CD4-positive, alpha-beta T cell treated with Interleukin-15 for 4 hours (primary cell): ENCODE data around the gene SLC2A13.
"Not testable (repeated sequence)": the region's sequence is repeated elsewhere in the genome, so short reads cannot be mapped to it uniquely, and the experiment has no call there.

ENCODE experiments used
- DNase-seq: peaks from one replicate; pipeline ENCODE4 v3.0.0-alpha.2; 2020; ENCODE audit warnings: low spot score

The SLC2A13 gene

GRCh38 chr12:40034712-40035111 lies 71.2 kb downstream of the SLC2A13 start:
- no peak for DNase-seq

DNA sequence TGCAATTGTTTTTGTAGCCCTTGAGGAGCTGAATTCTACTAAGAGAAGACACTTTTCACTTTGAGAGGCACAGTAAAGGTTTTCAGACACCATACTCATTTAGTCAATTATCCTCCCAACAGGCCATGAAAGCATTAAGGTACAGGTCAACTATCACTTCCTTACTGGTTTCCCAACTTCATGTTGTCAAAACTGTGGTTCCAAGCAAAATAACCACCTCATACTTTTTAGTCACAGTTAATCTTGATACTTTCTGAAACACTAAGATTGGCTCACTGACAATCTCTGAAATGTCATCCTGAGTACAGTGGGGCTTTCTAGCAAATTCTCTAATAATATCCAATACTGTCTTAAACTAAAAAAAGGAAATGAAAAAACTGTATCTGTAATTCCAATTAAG lies 71.7 kb downstream of the SLC2A13 start:
- DNase-seq: no peak

DNA sequence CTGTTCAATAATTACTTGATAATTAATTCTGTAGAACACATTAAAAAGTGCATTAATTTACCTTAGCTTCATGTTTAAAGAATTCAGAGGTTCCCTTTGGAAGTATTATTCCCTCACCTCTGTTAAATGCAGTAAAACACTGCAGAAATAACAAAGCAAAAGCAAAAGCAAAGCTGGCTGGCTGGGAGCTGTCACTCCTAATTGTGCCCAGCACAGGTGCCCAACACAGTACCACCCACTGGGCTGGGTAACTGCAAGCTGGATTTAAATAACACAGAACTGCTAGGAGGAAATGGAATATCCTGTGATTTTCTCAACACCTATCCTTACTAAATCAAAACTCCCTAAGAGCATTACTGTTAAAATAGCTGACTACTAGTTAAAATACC lies 72.6 kb downstream of the SLC2A13 start:
- no peak for DNase-seq

DNA sequence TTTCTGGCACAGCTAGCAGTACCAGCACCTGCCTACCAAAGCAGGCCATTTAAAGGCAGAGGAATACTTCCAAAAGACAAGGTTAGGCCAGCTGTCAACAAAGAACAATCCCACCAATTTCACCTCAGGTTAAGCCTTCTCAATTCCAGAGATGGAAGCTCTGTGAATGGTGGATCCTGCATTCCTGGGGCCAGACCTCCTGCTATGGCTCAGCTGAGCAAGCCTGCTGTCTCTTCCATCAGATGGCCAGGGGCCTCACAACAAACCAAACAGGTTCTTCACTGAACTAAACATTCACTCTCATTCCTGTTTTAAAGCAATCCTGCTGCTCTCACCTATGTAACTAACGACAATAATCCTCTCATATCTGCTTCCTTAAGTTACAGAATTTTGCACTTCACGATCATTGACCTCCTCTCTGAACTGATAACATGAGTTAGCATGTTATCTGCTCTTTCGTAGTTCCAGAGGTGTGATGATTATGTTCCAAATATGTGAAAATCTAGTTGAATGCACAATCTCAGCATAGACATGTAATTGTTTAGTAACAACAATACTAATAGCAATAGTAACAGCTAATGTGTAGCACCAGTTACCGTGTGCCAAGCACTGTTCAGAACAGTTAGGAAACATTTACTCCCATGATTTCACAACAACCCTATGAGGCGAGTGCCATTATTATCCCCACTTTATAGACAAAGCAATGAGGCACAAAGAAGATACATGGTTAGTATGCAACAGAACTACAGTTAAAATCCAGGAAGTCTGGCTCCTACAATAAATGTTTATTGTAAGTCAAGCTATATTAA lies 73.2 kb downstream of the SLC2A13 start:
- no peak for DNase-seq

- no peak for DNase-seq
Measured at GRCh38 chr12:40031965-40032364, 73.9 kb downstream of the SLC2A13 start.

GRCh38 chr12:40030970-40031369 lies 74.9 kb downstream of the SLC2A13 start:
- not testable (repeated sequence) for DNase-seq

GRCh38 chr12:40028296-40028695 lies 77.6 kb downstream of the SLC2A13 start:
- DNase-seq: no peak

GRCh38 chr12:40022850-40023249 lies 83.0 kb downstream of the SLC2A13 start:
- no peak for DNase-seq

DNA sequence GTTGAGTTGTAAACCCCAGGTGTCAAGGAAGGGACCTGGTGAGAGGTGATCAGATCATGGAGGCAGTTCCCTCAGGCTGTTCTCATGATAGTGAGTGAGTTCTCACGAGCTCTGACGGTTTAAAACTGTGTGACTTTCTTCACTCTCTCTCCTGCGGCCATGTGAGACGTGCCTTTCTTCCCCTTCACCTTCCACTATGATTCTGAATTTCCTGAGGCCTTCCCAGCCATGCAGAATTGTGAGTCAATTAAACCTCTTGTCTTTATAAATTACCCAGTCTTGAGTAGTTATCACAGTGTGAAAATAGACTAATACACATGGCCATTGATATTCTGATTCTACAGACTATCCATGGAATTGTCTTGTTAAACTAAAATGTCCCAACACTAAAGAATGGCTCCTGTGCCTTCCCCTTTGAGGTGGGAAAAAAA lies 85.6 kb downstream of the SLC2A13 start:
- no peak for DNase-seq

GRCh38 chr12:40017488-40017887 lies 88.4 kb downstream of the SLC2A13 start:
- no peak for DNase-seq

DNA sequence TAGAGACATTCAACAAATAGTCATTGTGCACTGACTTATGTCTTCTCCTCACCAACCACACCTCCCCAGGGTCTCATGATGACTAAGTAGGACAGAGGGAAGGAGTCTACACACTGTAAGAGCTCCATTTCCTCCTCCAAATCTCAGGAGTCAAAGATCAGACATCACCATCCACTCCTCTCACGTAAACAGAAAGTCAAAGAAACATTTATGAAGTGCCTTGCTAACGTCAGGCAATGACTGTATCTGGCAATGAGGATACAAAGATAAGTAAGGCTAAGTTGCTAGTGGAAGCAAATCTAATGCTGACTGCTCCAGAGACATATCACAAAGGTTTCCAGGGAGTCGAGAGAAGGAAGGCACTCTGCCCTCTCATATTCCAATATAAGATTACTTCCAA lies 88.9 kb downstream of the SLC2A13 start:
- no peak for DNase-seq

DNA sequence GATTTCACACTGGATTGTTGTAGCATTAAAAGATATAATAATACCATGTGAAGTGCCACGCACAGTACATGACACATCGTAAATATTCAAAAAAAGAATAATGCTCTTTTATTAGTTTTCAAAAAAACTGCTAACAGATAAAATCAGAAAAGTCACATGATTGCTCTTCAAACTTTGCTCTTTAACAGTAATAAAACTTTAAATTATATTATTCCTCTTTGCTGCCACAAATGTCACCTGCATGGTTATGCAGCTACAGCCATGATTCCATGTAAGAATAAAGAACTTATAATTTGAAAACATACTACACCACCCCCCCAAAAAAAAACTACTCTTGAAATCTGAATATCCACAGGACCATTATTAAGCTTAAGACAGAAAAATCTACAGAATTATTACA lies 90.0 kb downstream of the SLC2A13 start:
- no peak for DNase-seq

GRCh38 chr12:40015345-40015744 lies 90.5 kb downstream of the SLC2A13 start:
- no peak for DNase-seq

DNA sequence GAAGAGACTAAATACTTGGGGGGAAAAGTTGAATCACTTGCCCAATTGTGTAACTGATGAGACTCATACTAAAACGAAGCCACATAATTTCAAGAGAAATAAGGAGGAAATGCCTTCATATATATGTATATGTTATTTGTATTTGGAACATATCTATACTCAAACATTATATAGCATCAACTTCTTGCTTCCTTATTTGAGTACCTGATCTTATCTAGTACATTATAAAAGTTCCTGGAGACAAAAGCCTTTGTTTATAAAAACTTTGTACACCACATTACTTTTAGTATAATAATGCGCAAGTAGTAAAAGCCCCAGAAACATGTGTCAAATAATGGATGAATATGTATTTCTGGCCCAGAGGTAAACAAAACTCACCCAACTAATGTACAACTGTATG lies 92.0 kb downstream of the SLC2A13 start:
- no peak for DNase-seq

- no peak for DNase-seq
Measured at GRCh38 chr12:40013292-40013691, 92.6 kb downstream of the SLC2A13 start.

GRCh38 chr12:40012711-40013110 lies 93.2 kb downstream of the SLC2A13 start:
- no peak for DNase-seq

DNA sequence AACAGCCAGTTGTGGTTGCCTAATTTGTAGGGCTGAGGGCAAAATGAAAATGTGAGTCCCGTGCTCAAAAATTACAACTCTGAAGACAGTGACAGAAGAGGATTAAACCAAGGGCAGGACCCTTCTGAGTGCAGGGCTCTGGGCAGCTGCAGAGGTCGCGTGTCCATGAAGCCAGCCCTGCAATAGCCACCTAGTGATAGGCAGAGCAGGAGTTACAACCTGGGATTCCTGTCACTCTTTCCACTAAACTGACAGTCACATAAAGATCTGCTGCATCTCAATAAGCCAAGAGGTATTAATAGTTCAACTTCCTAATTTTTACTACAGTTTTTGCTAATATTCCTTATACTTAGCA lies 94.1 kb downstream of the SLC2A13 start:
- no peak for DNase-seq

DNA sequence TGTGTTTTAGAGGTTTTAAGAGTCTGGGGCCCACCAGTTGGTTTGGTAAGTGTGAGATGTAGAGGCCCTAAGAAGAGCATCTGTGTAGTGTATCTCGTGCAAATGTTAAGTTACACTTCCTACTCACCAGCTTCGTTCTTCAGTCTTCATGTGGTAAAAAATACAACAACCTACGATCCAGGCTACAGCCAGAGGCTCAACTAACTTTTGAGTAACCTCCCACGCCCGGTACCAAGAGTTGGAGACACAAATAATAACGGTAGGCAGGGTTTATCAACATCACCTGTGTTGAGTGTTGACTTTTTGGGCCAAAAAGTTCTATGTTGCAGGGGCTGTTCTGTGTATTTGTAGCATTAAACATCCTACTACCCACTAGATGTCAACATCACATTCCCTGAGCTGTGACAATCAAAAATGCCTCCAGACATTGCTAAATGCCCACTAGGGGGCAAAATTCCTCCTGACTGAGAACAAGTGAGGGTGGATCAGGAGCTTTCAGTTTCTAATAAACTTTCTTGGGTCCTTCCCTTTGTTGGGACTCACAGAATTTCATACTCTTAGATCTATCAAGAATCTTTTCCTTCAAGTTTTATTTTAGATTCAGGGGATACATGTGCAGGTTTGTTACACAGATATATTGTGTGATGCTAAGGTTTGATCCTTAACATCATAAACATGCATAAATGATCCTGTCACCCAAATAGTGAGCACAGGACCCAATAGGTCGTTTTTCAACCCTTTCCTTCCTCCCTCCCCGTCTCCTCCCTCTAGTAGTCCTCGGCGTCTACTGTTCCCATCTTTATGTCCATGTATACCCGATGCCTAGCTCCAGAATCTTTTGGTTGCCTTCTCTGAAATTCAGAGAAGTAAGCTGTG lies 94.7 kb downstream of the SLC2A13 start:
- DNase-seq: peak; percentile 79

- no peak for DNase-seq
Measured at GRCh38 chr12:40002178-40003169, 103.4 kb downstream of the SLC2A13 start.

DNA sequence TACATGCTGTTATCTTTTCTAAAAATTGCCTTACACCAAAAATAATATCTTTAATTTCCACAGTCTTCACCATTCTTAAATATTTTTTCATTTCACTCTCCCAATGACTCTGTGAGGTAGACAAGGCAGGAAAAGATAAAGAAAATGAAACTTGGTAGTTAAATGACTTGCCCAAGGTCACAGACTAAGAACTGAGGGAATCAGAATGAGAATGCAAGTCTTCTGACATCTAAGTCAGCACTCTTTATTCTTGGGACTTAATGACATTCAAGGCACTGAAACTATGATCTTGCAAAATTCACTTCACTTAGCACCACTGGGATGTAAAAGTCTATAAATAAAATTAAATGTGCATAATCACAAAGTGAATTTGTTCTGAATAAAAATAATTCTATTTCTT lies 104.5 kb downstream of the SLC2A13 start:
- DNase-seq: no peak

- DNase-seq: no peak
Measured at GRCh38 chr12:40000884-40001283, 105.0 kb downstream of the SLC2A13 start.

DNA sequence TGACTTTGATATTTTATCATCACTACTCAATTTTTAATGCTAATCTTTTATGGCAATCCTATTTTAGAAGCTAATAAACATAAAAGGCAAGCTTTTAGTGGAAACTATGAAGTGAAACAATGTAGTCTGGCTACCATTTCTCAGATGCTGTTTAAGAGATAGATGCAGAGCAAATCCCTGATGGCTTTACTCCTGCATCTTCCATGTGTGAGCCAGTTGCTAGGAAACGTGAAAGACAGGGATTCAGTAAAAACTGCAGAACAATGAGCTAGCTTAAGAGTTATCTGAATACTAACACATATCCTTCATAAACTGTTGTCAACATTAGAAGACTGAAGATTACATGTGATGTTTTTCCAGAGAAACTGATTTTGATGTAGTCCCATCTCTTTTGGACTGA lies 112.6 kb downstream of the SLC2A13 start:
- no peak for DNase-seq
